GM19397 (cell line): ENCODE data around the gene ZXDA.

Experiments used
- ATAC-seq: cut with Tn5 transposase; IDR thresholded peaks from one replicate; pipeline ENCODE4 v1.9.1; 2021; ENCODE audit warnings: mild to moderate bottlenecking, moderate library complexity; ENCODE audit not compliant: unreplicated experiment

Gene ZXDA

DNA sequence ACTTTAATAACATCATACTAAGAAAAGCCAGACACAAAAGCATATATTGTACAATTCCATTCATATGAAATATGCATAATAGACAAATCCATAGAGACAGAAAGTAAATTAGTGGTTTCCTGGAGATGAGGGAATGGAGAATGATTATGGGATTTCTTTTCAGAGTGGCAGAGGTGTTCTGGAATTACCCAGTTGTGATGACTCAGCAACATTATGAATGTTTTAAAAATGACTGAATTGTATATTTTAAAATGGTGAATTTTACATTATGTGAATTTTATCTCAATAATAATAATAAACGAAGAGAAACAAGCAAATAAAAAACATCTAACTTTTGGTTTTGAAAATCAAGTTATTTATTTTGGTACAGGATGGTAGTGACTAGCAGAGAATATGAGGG, 11.2 kb downstream of the ZXDA start:
- ATAC-seq: no peak

DNA sequence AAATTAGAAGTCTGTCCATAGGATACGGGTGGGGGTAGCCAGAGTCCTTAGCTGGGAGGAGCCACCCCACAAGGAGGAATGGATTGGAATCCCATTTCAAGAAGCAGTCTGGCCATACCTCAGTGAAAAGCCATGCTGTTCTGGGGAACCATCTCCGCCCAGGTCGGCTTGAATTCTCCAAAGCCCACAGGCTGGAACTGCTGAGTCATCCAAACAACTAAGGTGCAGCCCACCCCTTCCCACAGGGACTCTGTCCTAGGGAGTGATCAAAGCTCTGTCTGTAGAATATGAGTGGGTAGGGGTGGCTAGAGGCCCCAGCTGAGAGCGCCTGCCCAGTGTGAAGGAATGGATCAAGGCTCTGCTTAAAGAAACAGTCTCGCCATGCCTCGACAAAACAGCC, 38.8 kb downstream of the ZXDA start:
- ATAC-seq: no peak
